Measurements from ENCODE around the gene ZNF674.

ZNF674 gene

DNA sequence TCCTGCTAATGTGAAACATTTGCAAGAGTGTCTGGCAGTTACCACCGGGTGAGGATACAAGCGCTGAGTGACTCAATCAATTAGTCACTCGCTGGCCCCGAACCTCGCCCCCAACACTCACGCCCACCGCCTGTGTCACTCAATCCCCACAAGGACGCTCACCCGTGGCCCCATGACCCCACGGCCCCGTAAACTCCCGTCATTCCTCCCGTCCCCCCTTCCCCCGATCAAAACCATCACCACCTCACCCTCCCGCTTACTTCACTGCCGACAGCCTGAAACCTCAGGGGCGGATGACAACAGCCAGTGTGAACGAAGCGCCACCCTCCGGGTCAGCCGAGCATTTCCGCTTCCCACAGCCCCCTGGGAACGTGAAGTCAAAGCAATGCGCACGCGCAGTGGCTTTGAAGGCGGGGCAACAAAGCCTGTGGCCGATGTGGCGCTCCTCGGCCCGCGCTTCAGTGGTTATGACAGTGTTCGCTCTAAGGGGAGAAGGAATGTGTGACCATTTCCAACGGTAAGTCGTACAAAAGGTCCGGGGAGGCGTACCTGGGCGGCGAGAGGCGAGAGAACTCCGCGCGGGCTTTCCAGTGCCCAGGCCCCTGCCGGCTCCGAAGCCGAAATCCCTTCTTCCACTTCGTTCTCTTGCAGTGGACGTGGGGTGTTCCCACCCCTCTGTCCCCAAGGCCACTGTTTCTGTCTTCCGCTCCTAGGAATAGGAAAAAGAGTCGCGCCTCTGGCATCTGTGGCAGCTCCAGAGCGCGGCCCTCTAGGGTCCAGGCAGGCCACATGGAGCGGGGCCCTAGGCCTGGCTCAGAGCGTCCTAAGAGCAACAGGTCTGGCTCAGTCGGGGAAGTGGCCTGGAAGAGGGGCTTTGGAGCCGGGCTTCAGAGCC is at the start of gene ZNF674:
Gene ZNF674 (minus strand): TSS at position 311 of the 895 bp plus-strand sequence. CDS start 3,334 bp downstream, outside the sequence.
- peak; percentile 45 to 61 for DNase-seq

DNA sequence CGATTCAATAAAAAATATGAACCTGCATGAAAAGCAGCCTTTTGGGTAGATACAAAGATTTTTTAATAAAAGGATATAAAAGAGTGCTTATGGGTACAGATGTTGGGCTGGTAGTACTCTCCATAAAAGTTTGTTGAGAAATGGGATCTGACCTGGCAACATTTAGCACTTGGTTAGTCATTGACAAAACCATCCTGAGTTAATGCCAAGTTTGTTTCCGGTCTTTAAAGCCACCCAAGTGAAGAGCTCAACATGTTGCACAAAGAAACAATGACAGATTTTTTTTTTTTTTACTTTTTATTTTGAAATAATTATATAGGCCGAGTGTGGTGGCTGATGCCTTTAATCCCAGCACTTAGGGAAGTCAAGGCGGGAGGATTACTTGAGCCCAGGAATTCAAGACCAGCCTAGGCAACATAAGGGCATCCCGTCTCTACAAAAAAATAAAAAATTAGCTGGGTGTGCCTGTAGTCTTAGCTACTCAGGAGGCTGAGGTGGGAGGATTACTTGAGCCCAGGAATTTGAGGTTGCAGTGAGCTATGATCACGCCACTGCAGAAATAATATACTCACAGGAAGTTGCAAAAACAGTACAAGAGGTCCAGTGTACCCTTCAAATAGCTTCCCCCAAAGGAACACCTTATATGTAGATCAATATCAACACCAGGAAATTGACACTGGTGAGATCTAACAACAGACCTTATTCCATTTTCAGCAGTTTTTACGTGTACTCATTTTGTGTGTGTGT is 44.9 kb upstream of the ZNF674 start:
- DNase-seq = no peak

DNA sequence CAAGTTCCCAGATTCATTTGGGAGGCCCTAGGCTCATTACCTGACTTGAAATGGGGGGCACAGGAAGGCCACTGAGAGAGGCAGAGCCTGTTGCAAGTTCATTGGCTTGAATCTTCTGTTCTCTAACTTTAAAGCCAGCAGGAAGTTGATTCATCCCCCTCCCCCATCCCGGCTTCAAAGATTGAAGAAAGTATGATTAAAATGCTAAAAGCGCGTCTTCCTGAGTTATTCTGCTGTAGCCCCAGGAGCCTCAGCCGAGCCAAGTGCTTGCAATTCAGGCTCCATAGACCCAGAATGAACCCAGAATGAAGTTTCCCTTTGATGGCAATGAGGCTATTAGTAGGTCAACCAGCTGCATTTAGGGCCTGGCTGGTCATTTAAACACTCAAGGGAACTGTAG is 43.0 kb upstream of the ZNF674 start:
- DNase-seq = no peak

DNA sequence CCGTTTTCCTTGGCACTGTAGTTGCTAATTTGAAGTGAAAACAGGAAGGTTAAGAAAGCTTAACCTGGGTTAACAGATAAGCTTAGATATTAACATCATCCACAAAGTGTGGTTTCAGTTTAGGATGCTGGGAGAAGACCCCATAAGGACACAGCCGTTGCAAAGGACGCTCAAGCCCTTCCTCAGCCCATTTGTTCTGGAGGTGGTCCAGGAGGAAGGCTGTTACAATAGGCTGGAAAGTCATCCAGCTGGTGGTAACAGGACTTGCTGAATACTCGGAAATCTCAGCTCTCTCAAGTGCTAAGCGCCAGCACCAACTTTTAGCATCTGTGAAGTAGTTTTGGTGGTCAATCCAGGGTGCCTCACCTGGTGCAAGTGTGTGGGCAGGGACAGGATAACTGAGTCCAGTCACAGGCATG is 42.5 kb upstream of the ZNF674 start:
- DNase-seq = no peak

DNA sequence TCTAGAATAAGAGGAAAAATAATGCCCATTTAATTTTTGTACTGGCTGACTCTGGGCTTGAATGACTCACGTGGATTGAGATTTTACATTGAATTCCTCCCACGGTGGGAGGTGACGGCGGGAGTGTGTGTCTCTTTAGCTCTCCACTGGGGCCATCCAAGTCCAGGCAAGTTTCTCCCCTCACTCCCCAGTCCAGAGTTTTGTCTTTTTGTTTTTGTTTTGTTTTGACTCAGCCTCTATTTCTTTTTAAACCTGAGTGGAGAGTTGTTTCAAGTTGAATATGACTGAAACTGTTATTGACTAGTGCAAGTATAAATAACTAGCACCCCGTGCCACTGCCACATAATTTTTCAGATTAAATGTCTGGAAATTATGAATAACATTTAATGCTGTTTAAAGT is 41.9 kb upstream of the ZNF674 start:
- DNase-seq = no peak

DNA sequence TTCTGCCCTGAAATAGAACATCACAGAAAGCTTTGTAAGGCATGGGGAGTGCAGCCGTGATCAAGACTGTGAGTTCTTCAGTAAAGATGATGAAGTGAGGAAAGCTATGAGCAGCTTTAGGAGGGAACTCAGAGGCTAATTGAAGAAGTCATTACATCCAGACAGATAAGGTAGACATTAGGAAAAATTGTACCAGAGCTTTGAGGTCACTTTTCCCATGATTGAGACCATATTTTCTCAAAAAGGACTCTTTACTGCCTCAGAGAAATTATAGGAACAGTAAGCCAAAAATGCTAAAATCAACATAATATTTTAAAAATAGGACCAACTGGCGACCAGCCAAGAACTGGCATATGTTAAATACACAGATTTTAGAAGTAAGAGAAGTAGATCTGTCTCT is 39.5 kb upstream of the ZNF674 start:
- DNase-seq = no peak

DNA sequence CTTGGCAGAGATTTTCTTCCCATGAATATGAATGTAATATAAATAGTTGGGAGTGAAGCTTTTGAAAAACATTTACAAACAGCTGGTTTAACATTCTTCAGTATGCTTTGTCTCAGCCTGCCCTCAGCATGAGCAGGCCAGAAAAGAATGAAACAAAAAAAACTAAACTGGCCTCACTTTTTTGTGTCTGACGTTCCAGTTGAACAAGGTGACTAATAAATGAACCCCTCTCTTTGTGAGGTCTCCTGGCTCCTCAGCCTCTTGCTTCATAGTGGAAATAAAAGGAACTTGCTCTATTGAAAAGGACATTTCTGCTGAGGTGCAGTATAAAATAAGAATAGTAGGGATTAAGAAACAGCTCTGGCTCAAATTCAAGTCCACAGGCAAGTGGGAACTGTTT is 37.7 kb upstream of the ZNF674 start:
- DNase-seq = no peak

DNA sequence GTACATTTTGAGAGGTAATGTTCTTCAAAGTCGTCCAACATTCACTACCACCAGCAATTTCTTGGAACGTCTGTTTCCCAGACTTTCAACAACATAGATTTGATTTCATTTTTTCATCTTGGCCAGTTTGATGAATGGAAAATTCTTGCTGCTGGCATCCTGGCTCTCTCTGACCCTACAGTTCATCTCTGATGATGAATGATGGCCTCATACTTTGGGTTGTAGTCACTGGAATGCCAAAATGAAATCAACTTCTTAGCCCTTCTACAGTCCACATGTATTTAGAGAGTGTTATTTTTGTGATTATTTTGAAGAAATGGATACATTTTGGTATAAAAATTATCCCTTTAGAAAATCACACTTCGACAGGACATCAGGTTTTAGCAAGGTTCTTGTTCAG is 37.1 kb upstream of the ZNF674 start:
- no peak for DNase-seq

DNA sequence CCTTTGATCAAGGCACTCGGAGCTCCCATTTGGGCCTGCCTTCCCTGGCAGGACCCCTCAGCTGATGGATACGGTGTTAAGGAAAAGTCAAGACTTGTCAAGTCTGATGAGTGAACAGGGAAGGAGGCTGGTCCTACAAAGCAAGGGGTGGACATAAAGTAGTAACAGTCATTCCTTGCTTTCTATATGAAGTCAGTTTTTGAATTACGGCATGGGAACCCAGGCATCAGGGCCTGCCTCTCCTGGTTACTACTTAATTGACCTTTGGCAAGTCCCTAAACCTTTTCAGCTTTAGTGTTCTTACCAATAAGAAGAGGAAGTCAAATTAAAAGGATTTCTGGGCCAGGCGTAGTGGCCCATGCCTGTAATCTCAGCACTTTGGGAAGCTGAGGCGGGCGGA is 35.4 kb upstream of the ZNF674 start:
- no peak for DNase-seq

DNA sequence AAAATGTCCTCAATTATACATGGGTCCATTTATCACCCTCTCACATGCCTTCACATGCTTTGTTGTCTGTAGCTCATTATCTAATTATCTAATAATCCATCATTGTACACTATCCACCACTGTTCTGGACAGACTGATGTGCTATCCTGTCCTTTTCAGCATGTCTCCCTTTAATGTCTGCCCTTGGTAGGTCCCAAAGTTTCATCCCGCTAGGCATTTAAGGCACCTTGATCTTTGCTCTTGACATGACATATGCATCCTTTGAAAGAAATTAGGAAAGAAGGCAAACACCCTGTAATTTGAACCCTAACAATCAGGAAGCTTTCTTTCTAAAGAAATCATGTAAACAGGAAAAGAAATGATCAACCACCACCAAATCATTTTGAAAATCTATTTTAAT is 34.0 kb upstream of the ZNF674 start:
- DNase-seq = no peak

DNA sequence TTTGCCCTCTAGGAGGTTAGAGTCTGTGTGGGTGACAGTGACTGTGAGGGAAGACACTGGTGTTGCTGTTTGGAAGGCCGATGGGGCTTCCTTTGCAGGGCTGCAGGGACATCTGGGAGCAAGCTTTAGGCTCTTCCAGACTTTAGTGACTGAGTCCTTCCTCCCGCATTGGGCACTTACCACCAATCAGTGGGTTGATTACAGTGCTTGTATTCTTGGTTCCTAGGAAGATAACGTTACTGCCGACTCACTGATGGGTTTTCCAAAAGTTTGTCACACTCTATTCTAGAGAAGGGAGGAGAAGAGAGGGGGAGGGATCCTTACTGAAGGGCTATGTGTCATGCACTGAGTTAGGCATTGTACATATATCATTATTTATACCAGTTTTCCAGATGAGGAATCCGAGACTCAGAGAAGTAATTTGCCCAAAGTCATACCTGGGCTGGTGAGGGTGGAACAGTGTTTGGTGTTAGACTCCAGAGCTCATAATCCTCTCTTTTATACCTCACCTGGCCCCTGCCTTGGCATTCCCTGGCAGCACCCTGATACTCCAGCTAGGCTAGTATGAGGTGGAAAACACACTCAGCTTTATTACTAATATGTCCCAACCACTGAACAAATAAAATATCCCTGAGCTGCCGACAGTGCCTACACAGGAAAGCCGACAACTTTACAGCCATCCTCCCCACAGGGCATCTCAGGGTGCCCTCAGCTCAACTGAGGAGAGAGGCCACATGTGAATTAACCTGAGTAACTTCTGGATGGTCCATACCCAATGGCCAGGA is 32.2 kb upstream of the ZNF674 start:
- DNase-seq = no peak

DNA sequence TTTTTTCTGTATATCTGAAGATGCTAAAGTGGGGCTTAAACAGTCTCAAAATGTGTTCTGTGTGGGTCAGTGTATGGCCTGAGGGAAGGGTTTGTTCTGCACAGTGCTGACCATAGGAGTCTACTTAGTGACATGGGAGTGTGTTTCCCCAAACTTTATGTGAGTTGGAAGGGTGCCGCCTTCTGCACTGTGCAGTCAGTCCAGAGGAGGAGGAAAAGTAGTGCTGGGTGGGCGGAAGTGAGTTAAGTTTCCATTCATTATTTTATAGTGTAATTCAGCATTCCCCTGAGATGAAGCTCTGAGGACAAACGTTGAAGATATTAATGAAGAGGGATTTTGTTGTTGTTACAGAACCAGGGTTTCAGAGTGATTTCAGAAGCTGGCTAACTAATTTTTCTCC is 31.2 kb upstream of the ZNF674 start:
- DNase-seq = no peak

DNA sequence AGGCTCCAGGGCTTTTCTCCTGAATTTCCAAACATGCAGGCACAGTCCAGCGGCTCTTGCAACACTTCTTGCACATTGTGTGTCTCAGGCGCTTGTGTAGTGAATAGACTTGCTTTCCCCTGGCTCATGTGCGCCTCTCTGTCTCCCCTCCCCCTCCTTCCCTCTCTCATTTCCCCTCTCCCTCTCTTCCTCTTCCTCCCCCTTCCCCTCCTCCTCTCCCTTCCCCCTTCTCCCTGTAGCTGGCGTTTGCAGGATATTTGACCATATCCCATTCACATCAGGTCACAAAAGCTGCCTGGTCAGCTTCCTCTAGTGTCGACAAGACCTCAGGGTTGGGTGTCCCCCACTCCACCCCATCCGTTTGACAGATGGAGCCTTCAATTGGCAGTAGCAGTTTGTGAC is 30.8 kb upstream of the ZNF674 start:
- no peak for DNase-seq

DNA sequence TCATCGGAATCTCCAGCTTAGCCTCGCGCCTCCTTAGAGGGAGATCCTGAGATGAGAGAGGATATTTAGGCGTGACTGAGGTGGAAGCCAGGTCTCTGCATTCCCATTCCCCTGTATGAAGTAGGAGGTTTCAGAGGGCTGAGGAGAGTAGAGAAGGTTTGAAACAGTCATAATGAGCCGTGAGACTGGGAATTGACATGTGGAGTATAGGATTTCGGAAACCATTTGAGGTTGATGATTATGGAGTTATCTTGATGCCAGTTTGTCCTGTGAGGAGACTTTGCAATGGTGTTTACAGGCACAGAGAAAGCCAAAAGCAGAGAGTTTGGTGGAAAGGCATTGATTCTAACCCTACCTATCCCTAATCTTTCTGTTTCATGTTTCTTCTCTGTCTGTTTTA is 30.4 kb upstream of the ZNF674 start:
- no peak for DNase-seq

DNA sequence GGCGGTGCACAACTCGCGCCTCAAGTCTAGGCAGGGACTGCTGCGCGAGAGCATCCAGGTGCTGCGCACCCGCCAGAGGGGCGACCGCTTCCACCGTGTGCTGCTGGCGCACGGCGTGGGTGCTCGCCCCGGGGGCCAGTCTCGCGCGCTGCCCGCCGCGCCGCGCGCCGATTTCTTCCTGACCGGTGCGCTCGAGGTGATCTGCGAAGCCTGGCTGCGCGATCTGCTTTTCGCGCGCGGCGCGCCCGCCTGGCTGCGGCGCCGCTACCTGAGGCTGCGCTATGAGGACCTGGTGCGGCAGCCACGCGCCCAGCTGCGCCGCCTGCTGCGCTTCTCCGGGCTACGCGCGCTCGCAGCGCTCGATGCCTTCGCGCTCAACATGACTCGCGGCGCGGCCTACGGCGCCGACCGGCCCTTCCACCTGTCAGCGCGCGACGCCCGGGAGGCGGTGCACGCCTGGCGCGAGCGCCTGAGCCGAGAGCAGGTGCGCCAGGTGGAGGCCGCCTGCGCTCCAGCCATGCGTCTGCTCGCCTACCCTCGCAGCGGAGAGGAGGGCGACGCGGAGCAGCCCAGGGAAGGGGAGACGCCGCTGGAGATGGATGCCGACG is 29.7 kb upstream of the ZNF674 start:
- DNase-seq = peak; percentile 1 to 21

DNA sequence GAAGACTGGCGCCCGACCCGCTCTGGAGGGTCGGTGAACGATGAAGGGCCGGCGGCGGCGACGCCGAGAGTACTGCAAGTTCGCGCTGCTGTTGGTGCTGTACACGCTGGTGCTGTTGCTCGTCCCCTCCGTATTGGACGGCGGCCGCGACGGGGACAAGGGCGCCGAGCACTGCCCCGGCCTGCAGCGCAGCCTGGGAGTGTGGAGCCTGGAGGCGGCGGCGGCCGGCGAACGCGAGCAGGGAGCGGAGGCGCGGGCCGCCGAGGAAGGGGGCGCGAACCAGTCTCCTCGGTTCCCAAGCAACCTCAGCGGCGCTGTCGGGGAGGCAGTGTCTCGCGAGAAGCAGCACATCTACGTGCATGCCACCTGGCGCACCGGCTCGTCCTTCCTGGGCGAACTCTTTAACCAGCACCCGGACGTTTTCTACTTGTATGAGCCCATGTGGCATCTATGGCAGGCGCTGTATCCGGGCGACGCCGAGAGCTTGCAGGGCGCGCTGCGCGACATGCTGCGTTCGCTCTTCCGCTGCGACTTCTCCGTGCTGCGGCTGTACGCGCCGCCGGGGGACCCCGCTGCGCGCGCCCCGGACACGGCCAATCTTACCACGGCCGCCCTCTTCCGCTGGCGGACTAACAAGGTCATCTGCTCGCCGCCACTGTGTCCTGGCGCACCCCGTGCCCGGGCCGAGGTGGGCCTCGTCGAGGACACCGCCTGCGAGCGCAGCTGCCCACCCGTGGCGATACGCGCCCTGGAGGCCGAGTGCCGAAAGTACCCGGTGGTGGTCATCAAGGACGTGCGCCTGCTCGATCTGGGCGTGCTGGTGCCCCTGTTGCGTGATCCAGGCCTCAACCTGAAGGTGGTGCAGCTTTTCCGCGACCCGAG is 28.9 kb upstream of the ZNF674 start:
- DNase-seq = peak in 1 of 2 experiments; percentile 3

DNA sequence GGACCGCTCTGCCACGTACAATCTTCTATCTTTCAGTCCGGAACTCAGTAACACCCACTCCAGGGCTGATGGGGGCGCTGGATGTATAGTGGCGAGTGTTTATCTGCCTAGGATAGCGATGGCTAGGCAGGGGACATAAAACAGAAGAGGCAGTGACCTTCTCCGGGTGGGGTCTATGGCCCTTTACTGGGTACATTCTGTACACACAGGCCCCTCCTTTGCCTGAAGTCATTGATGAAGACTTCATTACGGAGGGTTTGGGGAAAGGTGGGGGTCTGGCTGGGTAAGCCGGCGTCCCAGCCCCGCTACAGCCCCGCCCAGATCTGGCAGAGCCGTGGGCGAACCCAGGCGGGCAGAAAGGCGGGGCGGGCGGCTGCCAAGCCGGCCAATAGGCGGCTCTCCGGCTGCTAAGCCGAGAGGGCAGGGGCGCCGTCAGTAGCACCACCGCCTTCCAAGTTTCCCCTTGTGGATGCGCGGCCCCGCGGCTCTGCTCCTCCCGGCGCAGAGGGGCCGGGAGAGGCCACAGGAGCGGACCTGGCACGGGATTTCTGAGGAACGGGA is 28.2 kb upstream of the ZNF674 start, which contains the start of gene CHST7:
Gene CHST7 (plus strand): TSS at position 435 of the 561 bp plus-strand sequence. CDS start 167 bp downstream, outside the sequence.
- DNase-seq = peak in 1 of 2 experiments; percentile 2

DNA sequence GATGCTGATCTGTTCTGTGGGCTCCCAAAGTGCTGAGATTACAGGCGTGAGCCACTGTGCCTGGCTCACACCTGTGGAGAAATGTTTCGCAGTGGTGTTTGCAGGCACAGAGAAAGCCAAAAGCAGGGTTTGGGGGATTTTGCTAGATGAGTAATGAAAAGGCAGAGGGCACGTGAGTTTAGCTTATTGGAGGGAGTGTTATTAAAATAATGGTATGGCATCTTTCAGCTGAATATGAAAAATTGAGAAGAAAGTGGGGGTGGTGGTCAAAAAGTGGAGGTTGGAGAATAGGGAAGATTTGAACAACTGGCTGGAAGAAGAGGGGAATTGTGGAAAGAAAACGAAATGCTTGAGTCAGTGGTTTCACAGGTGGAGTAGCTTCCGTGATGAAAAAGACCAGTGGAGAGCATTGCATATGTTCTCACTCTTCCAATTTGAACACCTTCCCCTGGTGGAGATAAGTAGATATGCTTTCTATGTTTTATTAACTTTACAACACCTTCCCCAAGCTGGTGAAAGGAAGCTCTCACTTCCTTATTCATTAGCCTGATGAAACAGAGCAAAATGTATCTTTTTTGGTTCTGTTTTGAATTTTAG is 27.2 kb upstream of the ZNF674 start:
- no peak for DNase-seq

DNA sequence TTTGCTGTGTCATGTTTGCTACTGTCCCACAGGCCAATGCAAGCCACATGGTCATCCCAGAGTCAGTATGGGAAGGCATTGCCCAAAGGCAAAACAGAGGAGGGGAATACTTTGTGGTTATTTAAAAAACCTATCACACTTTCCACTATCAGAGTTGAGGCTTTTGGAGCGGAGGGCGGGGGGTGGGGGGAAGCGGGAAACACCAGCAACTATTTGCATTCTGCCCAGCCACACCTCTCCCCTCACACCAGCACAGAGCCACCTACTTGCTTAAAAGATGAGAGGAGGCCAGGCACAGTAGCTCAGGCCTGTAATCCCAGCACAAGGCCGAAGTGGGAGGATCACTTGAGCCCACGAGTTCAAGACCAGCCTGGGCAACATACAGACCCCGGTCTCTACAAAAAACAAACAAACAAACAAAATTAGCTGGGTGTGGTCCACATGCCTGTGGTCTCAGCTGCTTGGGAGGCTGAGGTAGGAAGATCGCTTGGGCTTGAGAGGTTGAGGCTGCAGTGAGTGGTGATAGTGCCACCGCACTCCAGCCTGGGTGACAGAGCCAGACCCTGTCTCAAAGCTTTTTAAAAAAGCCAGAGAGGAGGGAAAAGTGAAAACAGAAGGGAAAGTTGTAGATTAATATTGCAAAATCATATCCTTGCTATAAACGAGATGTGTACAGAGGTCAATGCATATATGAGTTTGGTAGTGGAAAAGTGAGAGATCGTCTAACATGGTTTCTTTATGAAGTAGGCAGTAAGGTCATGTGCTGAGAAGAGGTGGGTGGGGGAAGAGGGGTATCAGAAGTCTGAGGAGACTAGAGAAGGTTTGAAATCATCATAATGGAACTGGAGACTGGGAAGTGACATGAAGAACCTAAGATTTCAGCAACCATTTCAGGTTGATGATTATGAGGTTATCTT is 26.5 kb upstream of the ZNF674 start:
- no peak for DNase-seq

DNA sequence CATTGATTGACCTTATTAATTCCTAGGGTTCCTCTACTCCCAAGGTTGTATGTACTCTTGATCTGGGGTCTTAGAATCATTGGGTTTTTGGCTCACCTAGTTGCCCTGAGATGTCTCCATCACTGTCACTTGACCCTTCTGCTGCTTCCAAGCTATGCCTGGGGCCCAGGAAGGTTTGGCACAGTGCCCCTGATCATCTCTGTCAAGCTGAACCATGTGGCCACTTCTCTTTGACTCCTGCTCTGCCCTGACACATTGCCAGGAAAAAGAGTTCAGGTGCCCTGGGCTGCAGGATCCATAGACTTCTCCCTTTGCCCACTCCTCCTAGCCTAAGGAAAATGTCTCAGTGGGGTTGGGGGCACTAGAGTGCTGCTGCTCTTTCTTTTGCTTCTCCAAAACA is 24.4 kb upstream of the ZNF674 start:
- no peak for DNase-seq

Measured in NCI-H187 (cell line).